ENCODE data around the gene MGAT3. TPM values are rescaled to one million over a fixed set of nuclear protein-coding genes. Genes with fewer than 3 reads are reported as not detected.

The MGAT3 gene
- total and polyA plus RNA-seq, 2 of the 13 experiments (the other 11 are each of a cell fraction or from before 2014, with no cell fraction given) = 0.11 to 0.15 TPM

DNA sequence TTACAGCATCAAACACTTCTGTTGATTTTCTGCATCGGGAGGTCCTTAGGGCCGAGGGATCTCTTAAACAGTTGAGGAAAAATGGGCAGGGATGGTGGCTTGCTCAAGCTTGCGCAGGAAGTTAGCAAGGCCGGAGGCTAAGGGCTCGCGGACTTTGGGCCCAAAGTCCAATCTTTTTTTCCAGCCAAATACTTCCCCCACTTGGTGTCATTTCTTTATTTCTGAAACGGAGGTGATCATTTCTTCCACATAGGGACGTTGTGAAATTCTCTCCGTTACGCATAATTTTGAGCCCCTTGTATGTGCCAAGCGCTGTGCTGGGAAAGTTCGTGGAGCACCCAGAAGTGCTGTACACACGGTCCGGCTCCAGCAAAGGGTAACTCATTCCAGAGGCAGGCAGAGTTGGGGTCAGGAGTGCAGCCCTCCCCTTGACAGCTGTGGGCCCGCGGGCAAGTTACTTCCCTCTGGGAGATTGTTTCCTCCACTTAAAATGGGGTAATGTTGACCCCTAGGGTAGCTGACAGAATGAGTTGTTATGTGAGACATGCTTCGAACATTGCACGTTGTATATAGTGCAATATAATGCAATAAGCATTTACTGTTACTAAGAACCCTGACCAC, 46.1 kb downstream of the MGAT3 start:
- Histone ChIP-seq H3K4me3 (replicated peaks in 1 of 3; ENCODE audit: insufficient read depth in 1 of 3, low read depth in 2 of 3, low read length in 3 of 3) (peak overlapping the region; percentile 80 to 93 (median 91)), H3K9ac (ENCODE audit: insufficient read depth, low read depth, low read length) (peak overlapping the region; percentile 87), H3K9me3 (ENCODE audit: low read length) (no peaks in the 10 kb centered on the region), H3K27ac (ENCODE audit: extremely low read length, insufficient read depth, low read length) (peak overlapping the region; percentile 94), H4K20me1 (ENCODE audit: insufficient read depth, low read length) (peaks cover 7% of the 10 kb centered on the region), H3K79me2 (ENCODE audit: insufficient read depth, low read length) (peaks cover 51% of the 10 kb centered on the region), H3K4me1 (ENCODE audit: insufficient read depth, low read length) (peaks cover 68% of the 10 kb centered on the region), H2AFZ (ENCODE audit: low read length) (no peak overlapping the region), H3K36me3 (replicated peaks in 1 of 2; ENCODE audit: control insufficient read depth in 1 of 2, insufficient read depth in 2 of 2, low read length in 2 of 2) (peaks cover 8 to 38% of the 10 kb centered on the region in 2 experiments), H3K4me2 (ENCODE audit: low read depth, low read length) (peak overlapping the region; percentile 89), H3K27me3 (ENCODE audit: control insufficient read depth in 1 of 2, insufficient read depth in 2 of 2, low read length in 2 of 2) (no peaks in the 10 kb centered on the region)
- 2% methylated on average over 18 of the region's 18 CpGs for WGBS (ENCODE audit: low lambda C conversion rate)
- intact Hi-C loops (cut with micrococcal nuclease; ENCODE audit: unreplicated experiment) (loop anchor here (2.0 kb wide), 1 partner anchor 18 kb away; the partner anchor contains the start of gene ATF4), in situ Hi-C loops (cut with HindIII; ENCODE audit: extremely low pct_ligation_motif_present, low pct_unique_long_range_greater_than_20kb) (no loop called here)
- ATAC-seq = peak; percentile 28
- CTCF ChIA-PET (ENCODE audit: low intra/inter-chr PET ratio, low total read pairs) = no interaction called here
- POLR2A ChIA-PET = interaction anchor here (1.1 to 9.1 kb wide), 8 partner anchors 9 to 541 kb away, joined by 5 to 167 read pairs (median 22); partner anchors contain the start of genes ATF4, RPL3 and RPS19BP1
- DNase-seq (ENCODE audit: low spot score) = no peak
- TSS peak; percentile 55 for BruUV-seq (replicated peaks)
- FAIRE-seq = peak; percentile 39
- TF ChIP-seq MEIS2 (CRISPR knock-in tag; IDR thresholded peaks at IDR 0.05) (peak; percentile 23; the same call in 1 of the 2 replicates), PHF8 (CRISPR knock-in tag; IDR thresholded peaks at IDR 0.05) (peak; percentile 55), ZFX (CRISPR knock-in tag; IDR thresholded peaks at IDR 0.05; ENCODE audit: low read depth) (peak; percentile 55; the same call in 1 of the 2 replicates), CHD4 (IDR thresholded peaks at IDR 0.05; ENCODE audit: borderline replicate concordance, low read length) (no peak), DMAP1 (CRISPR knock-in tag; IDR thresholded peaks at IDR 0.05) (peak; percentile 49; the same call in 1 of the 2 replicates), POLR2G (IDR thresholded peaks at IDR 0.05; ENCODE audit: low read depth, low read length) (peak; percentile 66), CENPX (CRISPR knock-in tag; IDR thresholded peaks at IDR 0.05) (no peak), ZNF746 (CRISPR knock-in tag; IDR thresholded peaks at IDR 0.05) (0 out of 2 replicates have a peak, but pooled peaks have one; percentile 69), ZNF12 (CRISPR knock-in tag; IDR thresholded peaks at IDR 0.05) (no peak), ETV5 (CRISPR knock-in tag; IDR thresholded peaks at IDR 0.05; ENCODE audit: borderline replicate concordance) (peak; percentile 21; the same call in 1 of the 2 replicates), KDM5A (IDR thresholded peaks at IDR 0.05; ENCODE audit: borderline replicate concordance, low read length) (peak; percentile 70), BCL6 (CRISPR knock-in tag; IDR thresholded peaks at IDR 0.05) (peak; percentile 3; the same call in 1 of the 2 replicates)
- TF ChIP-seq, protein P1, sequence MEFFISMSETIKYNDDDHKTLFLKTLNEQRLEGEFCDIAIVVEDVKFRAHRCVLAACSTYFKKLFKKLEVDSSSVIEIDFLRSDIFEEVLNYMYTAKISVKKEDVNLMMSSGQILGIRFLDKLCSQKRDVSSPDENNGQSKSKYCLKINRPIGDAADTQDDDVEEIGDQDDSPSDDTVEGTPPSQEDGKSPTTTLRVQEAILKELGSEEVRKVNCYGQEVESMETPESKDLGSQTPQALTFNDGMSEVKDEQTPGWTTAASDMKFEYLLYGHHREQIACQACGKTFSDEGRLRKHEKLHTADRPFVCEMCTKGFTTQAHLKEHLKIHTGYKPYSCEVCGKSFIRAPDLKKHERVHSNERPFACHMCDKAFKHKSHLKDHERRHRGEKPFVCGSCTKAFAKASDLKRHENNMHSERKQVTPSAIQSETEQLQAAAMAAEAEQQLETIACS (CRISPR knock-in tag; IDR thresholded peaks at IDR 0.05) = peak; percentile 9; the same call in 1 of the 2 replicates
- TF ChIP-seq, protein P2, sequence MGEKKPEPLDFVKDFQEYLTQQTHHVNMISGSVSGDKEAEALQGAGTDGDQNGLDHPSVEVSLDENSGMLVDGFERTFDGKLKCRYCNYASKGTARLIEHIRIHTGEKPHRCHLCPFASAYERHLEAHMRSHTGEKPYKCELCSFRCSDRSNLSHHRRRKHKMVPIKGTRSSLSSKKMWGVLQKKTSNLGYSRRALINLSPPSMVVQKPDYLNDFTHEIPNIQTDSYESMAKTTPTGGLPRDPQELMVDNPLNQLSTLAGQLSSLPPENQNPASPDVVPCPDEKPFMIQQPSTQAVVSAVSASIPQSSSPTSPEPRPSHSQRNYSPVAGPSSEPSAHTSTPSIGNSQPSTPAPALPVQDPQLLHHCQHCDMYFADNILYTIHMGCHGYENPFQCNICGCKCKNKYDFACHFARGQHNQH (CRISPR knock-in tag; IDR thresholded peaks at IDR 0.05) = 0 out of 2 replicates have a peak, but pooled peaks have one; percentile 5
- TF ChIP-seq, protein P3, sequence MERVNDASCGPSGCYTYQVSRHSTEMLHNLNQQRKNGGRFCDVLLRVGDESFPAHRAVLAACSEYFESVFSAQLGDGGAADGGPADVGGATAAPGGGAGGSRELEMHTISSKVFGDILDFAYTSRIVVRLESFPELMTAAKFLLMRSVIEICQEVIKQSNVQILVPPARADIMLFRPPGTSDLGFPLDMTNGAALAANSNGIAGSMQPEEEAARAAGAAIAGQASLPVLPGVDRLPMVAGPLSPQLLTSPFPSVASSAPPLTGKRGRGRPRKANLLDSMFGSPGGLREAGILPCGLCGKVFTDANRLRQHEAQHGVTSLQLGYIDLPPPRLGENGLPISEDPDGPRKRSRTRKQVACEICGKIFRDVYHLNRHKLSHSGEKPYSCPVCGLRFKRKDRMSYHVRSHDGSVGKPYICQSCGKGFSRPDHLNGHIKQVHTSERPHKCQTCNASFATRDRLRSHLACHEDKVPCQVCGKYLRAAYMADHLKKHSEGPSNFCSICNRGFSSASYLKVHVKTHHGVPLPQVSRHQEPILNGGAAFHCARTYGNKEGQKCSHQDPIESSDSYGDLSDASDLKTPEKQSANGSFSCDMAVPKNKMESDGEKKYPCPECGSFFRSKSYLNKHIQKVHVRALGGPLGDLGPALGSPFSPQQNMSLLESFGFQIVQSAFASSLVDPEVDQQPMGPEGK (CRISPR knock-in tag; IDR thresholded peaks at IDR 0.05) = 0 out of 2 replicates have a peak, but pooled peaks have one; percentile 10
- TF ChIP-seq, protein P4, sequence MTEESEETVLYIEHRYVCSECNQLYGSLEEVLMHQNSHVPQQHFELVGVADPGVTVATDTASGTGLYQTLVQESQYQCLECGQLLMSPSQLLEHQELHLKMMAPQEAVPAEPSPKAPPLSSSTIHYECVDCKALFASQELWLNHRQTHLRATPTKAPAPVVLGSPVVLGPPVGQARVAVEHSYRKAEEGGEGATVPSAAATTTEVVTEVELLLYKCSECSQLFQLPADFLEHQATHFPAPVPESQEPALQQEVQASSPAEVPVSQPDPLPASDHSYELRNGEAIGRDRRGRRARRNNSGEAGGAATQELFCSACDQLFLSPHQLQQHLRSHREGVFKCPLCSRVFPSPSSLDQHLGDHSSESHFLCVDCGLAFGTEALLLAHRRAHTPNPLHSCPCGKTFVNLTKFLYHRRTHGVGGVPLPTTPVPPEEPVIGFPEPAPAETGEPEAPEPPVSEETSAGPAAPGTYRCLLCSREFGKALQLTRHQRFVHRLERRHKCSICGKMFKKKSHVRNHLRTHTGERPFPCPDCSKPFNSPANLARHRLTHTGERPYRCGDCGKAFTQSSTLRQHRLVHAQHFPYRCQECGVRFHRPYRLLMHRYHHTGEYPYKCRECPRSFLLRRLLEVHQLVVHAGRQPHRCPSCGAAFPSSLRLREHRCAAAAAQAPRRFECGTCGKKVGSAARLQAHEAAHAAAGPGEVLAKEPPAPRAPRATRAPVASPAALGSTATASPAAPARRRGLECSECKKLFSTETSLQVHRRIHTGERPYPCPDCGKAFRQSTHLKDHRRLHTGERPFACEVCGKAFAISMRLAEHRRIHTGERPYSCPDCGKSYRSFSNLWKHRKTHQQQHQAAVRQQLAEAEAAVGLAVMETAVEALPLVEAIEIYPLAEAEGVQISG (CRISPR knock-in tag; IDR thresholded peaks at IDR 0.05) = no peak
